ENCODE measurements around the gene EFNA2. TPM values are rescaled to one million over a fixed set of nuclear protein-coding genes. Genes with fewer than 3 reads are reported as not detected.

The EFNA2 gene
- polyA plus RNA-seq, 1 of the 3 experiments (the other 2 are of a cell fraction), result 1.1 TPM

GRCh38 chr19:1286487-1287353 is 1.0 kb downstream of the EFNA2 start:
- ChIA-PET CTCF (interaction anchor here (0.8 to 1.9 kb wide), 7 partner anchors 19 to 385 kb away, joined by 3 to 8 read pairs (median 4); no protein-coding TSS in a partner anchor), POLR2A (interaction anchor here (1.2 to 2.2 kb wide), 2 partner anchors 18 to 73 kb away, joined by 3 to 10 read pairs; partner anchors contain the start of gene CIRBP)
- Histone ChIP-seq H2AFZ (ENCODE audit: low read depth) (0 out of 2 replicates have a peak overlapping the region, but pooled peaks have one; percentile 5), H3K36me3 (replicated peaks in 1 of 2; ENCODE audit: control insufficient read depth in 1 of 2, insufficient read depth in 2 of 2, low read length in 1 of 2) (no peaks in the 10 kb centered on the region), H3K4me2 (peak overlapping the region; percentile 75), H3K79me2 (ENCODE audit: insufficient read depth) (no peaks in the 10 kb centered on the region), H3K9me2 (no peaks in the 10 kb centered on the region), H3K9ac (peak overlapping the region; percentile 19; the same call in 1 of the 2 replicates), H4K20me1 (ENCODE audit: insufficient read depth) (no peaks in the 10 kb centered on the region), H3K27me3 (ENCODE audit: insufficient read depth) (no peaks in the 10 kb centered on the region), H3K9me3 (no peaks in the 10 kb centered on the region), H3K27ac (ENCODE audit: low read depth in 2 of 2, low read length in 1 of 2) (peak overlapping the region in 1 of 2 experiments; percentile 74; a peak in 2 of 4 replicates), H3K4me3 (ENCODE audit: low read depth in 2 of 2, low read length in 1 of 2) (peak overlapping the region; percentile 57 to 63), H3F3A (replicated peaks; ENCODE audit: insufficient read depth) (peaks cover 11% of the 10 kb centered on the region), H3K4me1 (ENCODE audit: control insufficient read depth in 1 of 2, insufficient read depth in 2 of 2, low read depth in 1 of 2, low read length in 1 of 2) (peaks cover 0 to 8% of the 10 kb centered on the region in 2 experiments; a peak in 1 of 4 replicates)
- no peak for DNase-seq
- 10% methylated on average over 13 of the region's 38 CpGs for whole genome bisulfite sequencing (ENCODE audit: low lambda C conversion rate)
- TF ChIP-seq POLR2AphosphoS5 (IDR thresholded peaks at IDR 0.05; ENCODE audit: low read depth, low read length) (no peak), CTCF (IDR thresholded peaks at IDR 0.05) (no peak), MEF2A (IDR thresholded peaks at IDR 0.05; ENCODE audit: borderline replicate concordance, low read depth) (no peak), RAD21 (IDR thresholded peaks at IDR 0.05; ENCODE audit: low read length) (no peak), RFX5 (IDR thresholded peaks at IDR 0.05; ENCODE audit: low read length) (no peak), YY1 (IDR thresholded peaks at IDR 0.05; ENCODE audit: low read depth) (no peak), RCOR1 (IDR thresholded peaks at IDR 0.05; ENCODE audit: low read length) (no peak), JUND (IDR thresholded peaks at IDR 0.05) (no peak), CHD2 (IDR thresholded peaks at IDR 0.05; ENCODE audit: low read length, partially characterized antibody) (no peak), USF1 (IDR thresholded peaks at IDR 0.05; ENCODE audit: borderline replicate concordance, low read depth) (no peak)
- TF ChIP-seq, protein P1, sequence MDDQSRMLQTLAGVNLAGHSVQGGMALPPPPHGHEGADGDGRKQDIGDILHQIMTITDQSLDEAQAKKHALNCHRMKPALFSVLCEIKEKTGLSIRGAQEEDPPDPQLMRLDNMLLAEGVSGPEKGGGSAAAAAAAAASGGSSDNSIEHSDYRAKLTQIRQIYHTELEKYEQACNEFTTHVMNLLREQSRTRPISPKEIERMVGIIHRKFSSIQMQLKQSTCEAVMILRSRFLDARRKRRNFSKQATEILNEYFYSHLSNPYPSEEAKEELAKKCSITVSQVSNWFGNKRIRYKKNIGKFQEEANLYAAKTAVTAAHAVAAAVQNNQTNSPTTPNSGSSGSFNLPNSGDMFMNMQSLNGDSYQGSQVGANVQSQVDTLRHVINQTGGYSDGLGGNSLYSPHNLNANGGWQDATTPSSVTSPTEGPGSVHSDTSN (IDR thresholded peaks at IDR 0.05), result no peak

Data from SK-N-SH (cell line).